ENCODE measurements around the gene TEX2. TPM values are rescaled to one million over a fixed set of nuclear protein-coding genes. Genes with fewer than 3 reads are reported as not detected.

Gene TEX2
- polyA plus RNA-seq, 1 of the 3 experiments (the other 2 are of a cell fraction) = 24.0 TPM

- TF ChIP-seq, protein P1, sequence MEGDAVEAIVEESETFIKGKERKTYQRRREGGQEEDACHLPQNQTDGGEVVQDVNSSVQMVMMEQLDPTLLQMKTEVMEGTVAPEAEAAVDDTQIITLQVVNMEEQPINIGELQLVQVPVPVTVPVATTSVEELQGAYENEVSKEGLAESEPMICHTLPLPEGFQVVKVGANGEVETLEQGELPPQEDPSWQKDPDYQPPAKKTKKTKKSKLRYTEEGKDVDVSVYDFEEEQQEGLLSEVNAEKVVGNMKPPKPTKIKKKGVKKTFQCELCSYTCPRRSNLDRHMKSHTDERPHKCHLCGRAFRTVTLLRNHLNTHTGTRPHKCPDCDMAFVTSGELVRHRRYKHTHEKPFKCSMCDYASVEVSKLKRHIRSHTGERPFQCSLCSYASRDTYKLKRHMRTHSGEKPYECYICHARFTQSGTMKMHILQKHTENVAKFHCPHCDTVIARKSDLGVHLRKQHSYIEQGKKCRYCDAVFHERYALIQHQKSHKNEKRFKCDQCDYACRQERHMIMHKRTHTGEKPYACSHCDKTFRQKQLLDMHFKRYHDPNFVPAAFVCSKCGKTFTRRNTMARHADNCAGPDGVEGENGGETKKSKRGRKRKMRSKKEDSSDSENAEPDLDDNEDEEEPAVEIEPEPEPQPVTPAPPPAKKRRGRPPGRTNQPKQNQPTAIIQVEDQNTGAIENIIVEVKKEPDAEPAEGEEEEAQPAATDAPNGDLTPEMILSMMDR (IDR thresholded peaks at IDR 0.05) = no peak
- TF ChIP-seq FOXJ3 (CRISPR knock-in tag; IDR thresholded peaks at IDR 0.05) (no peak), MXI1 (IDR thresholded peaks at IDR 0.05; ENCODE audit: low read depth, low read length) (no peak)
Observed at GRCh38 chr17:64139542-64139941, 123.5 kb downstream of the TEX2 start (continued).

- Histone ChIP-seq H4K20me1 (ENCODE audit: insufficient read depth) (no peaks in the 10 kb centered on the region), H3K9ac (no peak overlapping the region), H3F3A (replicated peaks; ENCODE audit: insufficient read depth) (peaks cover 4% of the 10 kb centered on the region), H3K36me3 (replicated peaks in 1 of 2; ENCODE audit: control insufficient read depth in 1 of 2, insufficient read depth in 2 of 2, low read length in 1 of 2) (peaks cover 0 to 2% of the 10 kb centered on the region in 2 experiments), H3K4me1 (ENCODE audit: control insufficient read depth in 1 of 2, insufficient read depth in 2 of 2, low read depth in 1 of 2, low read length in 1 of 2) (no peaks in the 10 kb centered on the region), H3K4me3 (ENCODE audit: low read depth in 2 of 2, low read length in 1 of 2) (no peak overlapping the region), H3K79me2 (ENCODE audit: insufficient read depth) (no peaks in the 10 kb centered on the region), H3K4me2 (no peak overlapping the region), H3K9me3 (no peaks in the 10 kb centered on the region), H2AFZ (ENCODE audit: low read depth) (no peak overlapping the region), H3K9me2 (no peaks in the 10 kb centered on the region), H3K27me3 (ENCODE audit: insufficient read depth) (no peaks in the 10 kb centered on the region), H3K27ac (ENCODE audit: low read depth in 2 of 2, low read length in 1 of 2) (no peak overlapping the region)
- 88% methylated on average over 2 of the region's 2 CpGs for WGBS (ENCODE audit: low lambda C conversion rate)
- DNase-seq = no peak
- CTCF ChIA-PET = interaction anchor here (0.6 to 29.1 kb wide), 3 partner anchors 114 to 143 kb away, joined by 3 to 810 read pairs (median 3); partner anchors contain the start of gene ICAM2
- TF ChIP-seq NFIC (IDR thresholded peaks at IDR 0.05; ENCODE audit: borderline replicate concordance) = no peak
- no peak for TF ChIP-seq YY1 (IDR thresholded peaks at IDR 0.05; ENCODE audit: low read depth)
- no peak for TF ChIP-seq FOXJ3 (CRISPR knock-in tag; IDR thresholded peaks at IDR 0.05)
- no peak for TF ChIP-seq ZBTB33 (IDR thresholded peaks at IDR 0.05; ENCODE audit: borderline replicate concordance, low read depth)
- TF ChIP-seq SIN3A (IDR thresholded peaks at IDR 0.05; ENCODE audit: borderline replicate concordance, low read depth, low read length) = no peak
- no peak for TF ChIP-seq FOSL2 (IDR thresholded peaks at IDR 0.05; ENCODE audit: borderline replicate concordance, low read depth)
- TF ChIP-seq RFX5 (IDR thresholded peaks at IDR 0.05; ENCODE audit: low read length) = no peak
- no peak for TF ChIP-seq GATA2 (CRISPR knock-in tag; IDR thresholded peaks at IDR 0.05)
- no peak for TF ChIP-seq TEAD4 (IDR thresholded peaks at IDR 0.05; ENCODE audit: borderline replicate concordance, insufficient read depth)
- TF ChIP-seq JUND (IDR thresholded peaks at IDR 0.05) = no peak
- no peak for TF ChIP-seq CHD2 (IDR thresholded peaks at IDR 0.05; ENCODE audit: low read length, partially characterized antibody)
- TF ChIP-seq EP300 (IDR thresholded peaks at IDR 0.05; ENCODE audit: borderline replicate concordance in 1 of 2, low read depth in 1 of 2, low read length in 1 of 2) = no peak
- TF ChIP-seq, protein P1 (IDR thresholded peaks at IDR 0.05) = no peak
- POLR2A ChIA-PET = no interaction called here
Observed at GRCh38 chr17:64138441-64138840, 124.6 kb downstream of the TEX2 start.
